A549 (cell line): ENCODE results near the gene SMAD6. TPM values are rescaled to one million over a fixed set of nuclear protein-coding genes. Genes with fewer than 3 reads are reported as not detected.
A peak's percentile ranks its signal among the peaks of the same experiment; 100 is the strongest.

ENCODE experiments used
- ATAC-seq, 2 experiments: fragments of 200-7000 bp in 1 of 2; fragments of >200 bp in 1 of 2; cut with Nextera tagmentation in 1 of 2; cut with Tn5 transposase in 1 of 2; 3 replicates each; pipeline versions ENCODE4 v1.8.0 to v1.9.1; 2018 to 2020; ENCODE audit warnings: mild to moderate bottlenecking in 1 of 2, moderate library complexity in 1 of 2
- CTCF ChIA-PET: fragments of 300-600 bp; sonication (Branson Sonifier 250); formaldehyde crosslinking; extraction: SDS; loops from one replicate; lab custom pipeline; 2021; ENCODE audit warnings: antibody characterized with exemption, inconsistent platforms; lab: Yijun Ruan, JAX
- POLR2A ChIA-PET: fragments of 350-600 bp; formaldehyde crosslinking; extraction: SDS; loops from one replicate; lab custom pipeline; 2021; ENCODE audit warnings: antibody characterized with exemption, inconsistent platforms; lab: Yijun Ruan, JAX
- DNase-seq, 2 experiments: peaks; one replicate each; pipeline versions ENCODE4 v3.0.0 to v3.0.0-alpha.2; 2011 to 2016; ENCODE audit warnings: low read depth in 1 of 2, low spot score in 1 of 2
- FAIRE-seq: peaks from 2 replicates; lab custom pipeline; 2011; peaks lifted over from hg19 to GRCh38; lab: Jason Lieb, UNC
- H3K27ac ChIP-seq, 2 experiments: fragments of >200 bp; sonication (Bioruptor Twin); formaldehyde crosslinking; 3 replicates each; pipeline ENCODE4 v1.5.1; 2016 to 2017
- H3K4me1 ChIP-seq: fragments of >200 bp; sonication (Bioruptor Twin); formaldehyde crosslinking; 3 replicates; pipeline ENCODE4 v1.6.1; 2016
- H3K4me2 ChIP-seq: fragments of >200 bp; sonication (Bioruptor Twin); formaldehyde crosslinking; 3 replicates; pipeline ENCODE4 v1.6.1; 2016
- H3K4me3 ChIP-seq: fragments of >200 bp; sonication (Bioruptor Twin); formaldehyde crosslinking; 3 replicates; pipeline ENCODE4 v1.5.1; 2016
- H3K9me3 ChIP-seq: fragments of >200 bp; sonication (Bioruptor Twin); formaldehyde crosslinking; 3 replicates; pipeline ENCODE4 v1.6.1; 2016
- ATOH8 ChIP-seq: fragments of 250-450 bp; sonication (Bioruptor Pico); IDR thresholded peaks from 2 replicates; pipeline ENCODE4 v1.5.0; 2020; ENCODE audit warnings: low read depth, mild to moderate bottlenecking, moderate library complexity
- BHLHE40 ChIP-seq: IDR thresholded peaks from 2 replicates; pipeline ENCODE4 v1.6.1; 2012; ENCODE audit warnings: low read depth, low read length, inconsistent platforms
- ELK1 ChIP-seq: fragments of 150-350 bp; IDR thresholded peaks from 2 replicates; pipeline ENCODE4 v1.6.1; 2014; ENCODE audit warnings: low read depth, mild to moderate bottlenecking, low read length
- EP300 ChIP-seq, 2 experiments: fragments of >200 bp; sonication (Bioruptor Twin); formaldehyde crosslinking; IDR thresholded peaks; 2 replicates in 1 of 2; 3 replicates in 1 of 2; pipeline ENCODE4 v1.6.1; 2016 to 2017
- FOSB ChIP-seq: fragments of 250-450 bp; sonication (Bioruptor Pico); IDR thresholded peaks from 2 replicates; pipeline ENCODE4 v1.5.0; 2020; ENCODE audit warnings: mild to moderate bottlenecking, moderate library complexity
- FOXS1 ChIP-seq: fragments of 250-450 bp; sonication (Bioruptor Pico); IDR thresholded peaks from 2 replicates; pipeline ENCODE4 v1.5.0; 2020; ENCODE audit warnings: mild to moderate bottlenecking, moderate library complexity
- HMGXB4 ChIP-seq: fragments of 250-450 bp; sonication (Bioruptor Pico); IDR thresholded peaks from 2 replicates; pipeline ENCODE4 v1.5.0; 2021; ENCODE audit warnings: mild to moderate bottlenecking, moderate library complexity, borderline replicate concordance
- HOXA7 ChIP-seq: fragments of 250-450 bp; sonication (Bioruptor Pico); IDR thresholded peaks from 2 replicates; pipeline ENCODE4 v1.5.0; 2020; ENCODE audit warnings: mild to moderate bottlenecking, moderate library complexity
- HOXB5 ChIP-seq: fragments of 250-450 bp; sonication (Bioruptor Pico); IDR thresholded peaks from 2 replicates; pipeline ENCODE4 v1.5.0; 2020; ENCODE audit warnings: mild to moderate bottlenecking, moderate library complexity
- JUN ChIP-seq, 2 experiments: fragments of >200 bp; sonication (Bioruptor Twin); formaldehyde crosslinking; IDR thresholded peaks; 2 replicates in 1 of 2; 3 replicates in 1 of 2; pipeline ENCODE4 v1.6.1; 2016 to 2017
- MAFK ChIP-seq: fragments of 450-650 bp; IDR thresholded peaks from 2 replicates; pipeline ENCODE4 v1.6.1; 2014; ENCODE audit not compliant: partially characterized antibody
- MAX ChIP-seq: IDR thresholded peaks from 2 replicates; pipeline ENCODE4 v1.6.1; 2012
- MYC ChIP-seq: IDR thresholded peaks from 2 replicates; pipeline ENCODE4 v1.6.1; 2012; ENCODE audit warnings: mild to moderate bottlenecking, inconsistent platforms, low read length, improper control_type of control experiment, borderline replicate concordance
- NFE2L2 ChIP-seq: fragments of 150-350 bp; conservative IDR thresholded peaks from 2 replicates; pipeline ENCODE4 v1.6.1; 2014; ENCODE audit warnings: low read length
- NR3C1 ChIP-seq: fragments of >200 bp; sonication (Bioruptor Twin); formaldehyde crosslinking; IDR thresholded peaks from 3 replicates; pipeline ENCODE4 v1.6.1; 2017
- PBX3 ChIP-seq: IDR thresholded peaks from 2 replicates; pipeline ENCODE4 v1.6.1; 2012
- RNF2 ChIP-seq: fragments of 200-600 bp; sonication (generic); IDR thresholded peaks from 2 replicates; pipeline ENCODE4 v1.6.1; 2016; ENCODE audit warnings: low read depth, mild to moderate bottlenecking, antibody characterized with exemption, moderate library complexity, borderline replicate concordance
- SMC3 ChIP-seq: fragments of >200 bp; sonication (Bioruptor Twin); formaldehyde crosslinking; IDR thresholded peaks from 3 replicates; pipeline ENCODE4 v1.6.1; 2018; ENCODE audit warnings: inconsistent platforms
- ZFP36 ChIP-seq: fragments of 450-650 bp; IDR thresholded peaks from 2 replicates; pipeline ENCODE4 v1.6.1; 2014; ENCODE audit warnings: borderline replicate concordance; ENCODE audit not compliant: partially characterized antibody
- ZSCAN20 ChIP-seq: fragments of 250-450 bp; sonication (Bioruptor Pico); IDR thresholded peaks from 2 replicates; pipeline ENCODE4 v1.8.0; 2022; ENCODE audit warnings: mild to moderate bottlenecking, moderate library complexity
- WGBS: methylation state at CpG from one replicate; pipeline ENCODE4 v1.1.6; 2017; ENCODE audit errors: missing lambda C conversion rate; 5-methylcytosine and 5-hydroxymethylcytosine counted together
- polyA plus RNA-seq, 4 experiments: library from polyadenylated mRNA; depleted of rRNA in 3 of 4; stranded (reverse); fragments of >200 nt; fragmentation: RNase III in 1 of 4; extraction: RNeasy Plus Mini Kit Qiagen cat#74134 plus additional on column Dnase treatment in 1 of 4; gene quantifications; 2 replicates in 3 of 4; 3 replicates in 1 of 4; pipeline ENCODE4 v1.2.3, GENCODE V29; 2011 to 2017

The SMAD6 gene
- polyA plus RNA-seq, 2 of the 4 experiments (the other 2 are of a cell fraction): 9.6 to 46.6 TPM

- Histone ChIP-seq H3K27ac (peak overlapping the region; percentile 93 to 94), H3K4me2 (peak overlapping the region; percentile 83)
- DNase-seq: no peak
- CTCF ChIA-PET: interaction anchor here (0.7 to 42.9 kb wide), 25 partner anchors 13 to 206 kb away, joined by 3 to 779 read pairs (median 20); partner anchors contain the start of gene SMAD6
- TF ChIP-seq MAX (0 out of 2 replicates have a peak, but pooled peaks have one; percentile 13), ELK1 (no peak)
- TF ChIP-seq, all 56 proteins: peak for 1
- FAIRE-seq (no peak), ATAC-seq (no peak)
- Histone ChIP-seq H3K4me1 (peaks cover 96% of the 10 kb centered on the region), H3K4me3 (no peak overlapping the region), H3K9me3 (no peaks in the 10 kb centered on the region)
- POLR2A ChIA-PET: interaction anchor here (0.6 to 9.9 kb wide), 3 partner anchors 69 to 82 kb away, joined by 3 to 94 read pairs (median 4); partner anchors contain the start of gene SMAD6
- 72% methylated on average over 7 of the region's 7 CpGs for WGBS
Observed at GRCh38 chr15:66772604-66773128, 70.6 kb downstream of the SMAD6 start.

- H3K4me1 ChIP-seq: peaks cover 96% of the 10 kb centered on the region
- ATAC-seq (peak; percentile 1 to 2; a peak in 4 of 6 replicates), DNase-seq (no peak), FAIRE-seq (no peak)
- no peaks in the 10 kb centered on the region for H3K9me3 ChIP-seq
- H3K4me3 ChIP-seq: no peak overlapping the region
- POLR2A ChIA-PET: interaction anchor here (1.5 to 9.9 kb wide), 2 partner anchors 69 to 78 kb away, joined by 4 to 94 read pairs; partner anchors contain the start of gene SMAD6
- WGBS: 41% methylated on average over 8 of the region's 12 CpGs
- H3K27ac ChIP-seq: peak overlapping the region; percentile 93 to 94
- peak overlapping the region; percentile 83 for H3K4me2 ChIP-seq
- CTCF ChIA-PET: interaction anchor here (0.7 to 42.9 kb wide), 43 partner anchors 13 to 206 kb away, joined by 3 to 779 read pairs (median 7); partner anchors contain the start of gene SMAD6
- TF ChIP-seq ZFP36: peak; percentile 45
- TF ChIP-seq RNF2: no peak
- TF ChIP-seq, all 56 proteins: peak for 1
Observed at GRCh38 chr15:66773129-66773873, 71.3 kb downstream of the SMAD6 start.

GRCh38 chr15:66774001-66774814, 72.2 kb downstream of the SMAD6 start:
- Histone ChIP-seq H3K4me2 (peak overlapping the region; percentile 83), H3K9me3 (no peaks in the 10 kb centered on the region), H3K27ac (peak overlapping the region; percentile 93 to 94), H3K4me1 (peaks cover 96% of the 10 kb centered on the region), H3K4me3 (no peak overlapping the region)
- DNase-seq (peak; percentile 89 to 98), ATAC-seq (peak; percentile 86 to 89), FAIRE-seq (peak; percentile 56)
- ChIA-PET POLR2A (interaction anchor here (1.5 to 9.9 kb wide), 2 partner anchors 70 to 77 kb away, joined by 4 to 94 read pairs; partner anchors contain the start of gene SMAD6), CTCF (interaction anchor here (0.6 to 42.9 kb wide), 52 partner anchors 14 to 243 kb away, joined by 3 to 779 read pairs (median 6); partner anchors contain the start of gene SMAD6)
- 33% methylated on average over 19 of the region's 19 CpGs for WGBS
- no peak; the same call in 1 of the 2 replicates for TF ChIP-seq NFE2L2
- TF ChIP-seq HMGXB4 (CRISPR knock-in tag): no peak
- no peak for TF ChIP-seq FOSB (CRISPR knock-in tag)
- 0 out of 2 replicates have a peak, but pooled peaks have one; percentile 17 for TF ChIP-seq BHLHE40
- TF ChIP-seq EP300 (IDR thresholded peaks at IDR 0.05): no peak
- TF ChIP-seq SMC3: peak; percentile 99
- TF ChIP-seq ZFP36: no peak
- TF ChIP-seq RNF2: no peak
- no peak for TF ChIP-seq HOXA7
- TF ChIP-seq ZSCAN20: no peak
- TF ChIP-seq MYC: 0 out of 2 replicates have a peak, but pooled peaks have one; percentile 33
- TF ChIP-seq FOXS1 (CRISPR knock-in tag): no peak
- no peak for TF ChIP-seq NR3C1
- peak; percentile 56 for TF ChIP-seq MAFK
- peak; percentile 44 to 55; a peak in 2 of 5 replicates for TF ChIP-seq JUN (IDR thresholded peaks at IDR 0.05)
- TF ChIP-seq HOXB5: no peak
- TF ChIP-seq ATOH8 (CRISPR knock-in tag): no peak
- TF ChIP-seq MAX: peak; percentile 86
- no peak for TF ChIP-seq PBX3
